Activated CD4-positive, alpha-beta T cell treated with anti-CD3 and anti-CD28 coated beads, Interleukin-2, amount 50 U/mL, for 48 hours (primary cell): ENCODE results near the gene DNAL4.

ENCODE experiments used
- DNase-seq, 2 experiments: peaks; one replicate each; pipeline ENCODE4 v3.0.0-alpha.2; 2020

The DNAL4 gene

DNA sequence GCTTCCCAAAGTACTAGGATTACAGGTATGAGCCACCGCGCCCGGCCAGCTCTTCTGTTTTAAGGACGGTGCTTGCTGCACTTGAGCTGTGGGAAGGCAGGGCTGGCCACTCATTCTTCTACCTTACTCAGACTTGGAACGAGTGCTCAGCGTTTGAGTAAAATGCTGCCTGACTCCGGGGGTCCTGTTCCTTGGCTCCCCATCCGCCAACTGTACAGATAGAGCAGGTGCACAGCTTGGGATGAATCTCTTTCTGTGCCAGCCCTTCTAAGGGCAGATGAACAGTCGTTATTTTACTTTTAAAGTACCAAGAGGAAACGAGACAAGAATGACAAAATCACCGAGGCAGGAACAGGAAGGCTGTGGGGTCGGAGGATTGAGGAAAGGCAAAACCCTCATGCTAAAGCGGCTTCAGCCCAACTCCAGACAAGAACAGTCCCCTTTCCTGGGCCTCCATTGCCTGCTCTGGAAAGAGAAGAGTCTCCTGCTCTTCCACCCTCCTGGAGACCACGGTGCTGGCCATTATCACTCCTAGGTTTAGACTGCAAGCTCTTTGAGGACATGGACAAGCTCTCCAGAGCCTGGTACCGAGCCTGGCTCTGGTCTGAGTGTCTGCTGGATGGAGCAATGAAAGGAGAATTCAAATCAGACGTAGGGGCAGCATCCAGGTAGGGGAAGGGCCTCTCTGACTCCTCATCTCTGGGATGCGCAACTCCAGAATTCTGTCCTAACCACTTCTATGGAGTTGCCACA lies 37.1 kb downstream of the DNAL4 start:
- DNase-seq = peak; percentile 43 to 57

DNA sequence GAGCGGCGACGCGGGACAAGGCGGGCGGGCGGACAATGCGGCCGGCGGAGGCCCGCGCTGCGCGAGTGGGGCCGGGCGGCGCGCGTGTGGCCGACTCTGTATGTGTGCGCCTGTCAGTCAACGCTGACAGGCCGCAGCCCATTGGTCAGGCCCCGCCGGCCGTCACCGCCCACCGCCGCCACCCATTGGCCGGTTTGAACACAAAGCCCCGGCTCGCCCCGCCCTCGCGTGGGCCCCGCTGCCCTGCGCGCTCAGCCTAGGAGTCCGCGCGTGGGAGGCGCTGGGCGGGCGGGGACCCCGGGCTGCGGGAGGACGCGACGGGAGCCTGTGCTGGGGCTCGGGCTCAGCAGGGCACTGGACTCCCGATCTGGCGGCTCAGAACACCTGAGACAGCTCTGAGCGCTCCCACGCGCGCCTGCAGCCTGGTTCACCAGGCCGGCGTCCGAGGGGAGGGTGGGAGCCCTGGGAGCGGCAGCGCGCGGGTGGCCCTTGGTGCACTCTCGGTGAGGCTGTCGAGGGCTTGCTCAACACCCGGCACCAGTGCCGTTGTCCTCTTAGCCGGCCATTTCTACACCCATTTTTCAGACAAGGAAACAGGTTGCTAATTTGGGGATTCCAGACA lies 37.9 kb downstream of the DNAL4 start, which contains the start of gene SUN2:
Gene SUN2 (minus strand): TSS at position 88 of the 622 bp plus-strand sequence. CDS start 3,370 bp downstream, outside the sequence.
- DNase-seq = peak; percentile 94 to 95

DNA sequence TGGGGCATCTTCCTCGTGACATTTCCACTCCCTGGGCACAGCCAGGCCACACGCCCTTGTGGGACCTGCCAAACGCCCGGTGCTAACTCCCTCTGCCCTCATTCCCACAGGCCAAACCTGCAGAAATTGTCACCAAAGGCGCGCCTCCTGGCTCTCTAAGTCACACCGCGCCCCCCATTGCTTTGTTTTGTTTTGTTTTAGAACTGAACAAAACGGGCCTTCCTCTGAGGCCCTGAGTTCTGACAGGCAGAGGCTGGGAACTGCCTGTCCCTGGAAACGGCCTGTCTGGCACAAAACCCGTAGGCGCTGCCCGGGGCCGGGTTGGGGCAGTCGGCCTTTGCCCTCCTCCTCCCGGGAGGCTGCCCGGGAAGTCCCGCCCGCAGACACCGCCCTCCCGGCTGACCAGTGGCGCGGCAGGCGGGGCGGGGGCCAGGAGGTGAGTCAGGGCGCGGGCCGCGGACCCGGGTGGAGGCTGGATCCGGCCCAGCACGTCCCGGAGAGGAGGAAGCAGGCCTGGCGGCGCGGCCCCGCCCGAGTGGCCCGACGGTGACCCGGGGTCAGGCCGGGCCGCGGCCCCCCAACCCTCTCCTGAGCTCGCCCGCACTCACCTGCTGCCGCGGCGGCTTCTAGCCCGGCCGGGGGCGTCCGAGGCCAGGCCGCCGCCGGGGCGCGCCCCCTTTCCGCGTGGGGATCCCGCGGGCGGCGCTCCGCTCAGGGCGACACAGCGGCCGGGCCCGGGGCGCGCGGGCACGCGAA lies 38.6 kb downstream of the DNAL4 start:
- peak; percentile 64 to 69 for DNase-seq

DNA sequence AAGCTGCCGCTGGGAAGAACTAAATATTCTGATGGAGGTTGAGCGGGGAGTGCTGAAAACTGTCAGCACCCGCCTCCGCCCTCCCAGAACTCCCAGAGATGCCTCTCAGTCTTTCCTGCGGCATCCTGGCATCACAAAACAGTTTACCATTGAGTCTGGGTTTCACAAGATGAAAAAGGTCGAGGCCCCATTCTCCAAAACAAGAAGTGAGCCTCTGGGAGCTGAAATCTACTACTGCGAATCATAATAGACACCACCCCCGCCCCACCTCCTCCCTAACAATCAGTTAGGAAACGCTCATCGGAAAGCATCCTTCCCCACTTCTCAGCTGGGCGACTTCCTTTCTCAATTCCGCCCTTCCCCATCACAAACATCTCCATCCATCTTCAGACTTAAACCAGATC lies 39.2 kb downstream of the DNAL4 start:
- peak; percentile 57 to 67 for DNase-seq

DNA sequence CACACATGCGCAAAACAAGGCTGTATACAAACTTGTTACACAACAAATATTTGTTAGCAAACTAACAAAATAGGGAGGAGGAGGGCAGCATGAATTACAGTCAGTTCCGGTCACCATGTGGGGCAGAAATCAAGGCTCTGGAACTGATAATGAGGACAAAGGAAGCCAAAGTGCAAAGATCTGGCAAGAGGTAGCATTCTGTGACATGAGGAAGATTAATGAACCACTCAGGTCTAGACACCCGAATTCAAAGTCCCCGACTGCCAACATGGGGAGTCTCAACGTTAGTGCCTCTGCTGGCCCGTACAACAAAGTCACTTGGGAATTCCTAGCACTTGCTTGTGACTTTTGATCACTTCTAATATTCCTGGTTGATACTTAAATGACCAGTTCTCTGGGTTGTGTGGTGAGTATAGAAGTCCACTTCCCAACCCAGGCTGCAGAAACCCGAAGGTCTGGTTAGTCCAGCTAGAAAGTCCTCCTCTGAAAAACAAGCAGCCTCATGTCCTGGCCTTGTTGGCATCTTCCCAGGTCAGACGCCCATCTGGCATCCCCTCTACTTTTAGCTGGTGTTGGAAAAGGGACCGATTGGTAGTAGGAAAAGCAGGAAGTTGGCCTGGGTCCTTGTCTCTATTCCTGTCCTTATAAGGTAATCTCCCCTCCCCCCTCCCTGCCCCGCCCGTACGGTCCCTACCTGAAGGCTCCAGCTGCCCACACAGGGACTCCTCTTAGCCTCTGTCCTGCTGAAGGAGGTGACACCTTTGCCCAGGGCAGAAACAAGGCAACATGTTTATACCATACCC lies 39.8 kb downstream of the DNAL4 start:
- DNase-seq = peak in 1 of 2 experiments; percentile 59

DNA sequence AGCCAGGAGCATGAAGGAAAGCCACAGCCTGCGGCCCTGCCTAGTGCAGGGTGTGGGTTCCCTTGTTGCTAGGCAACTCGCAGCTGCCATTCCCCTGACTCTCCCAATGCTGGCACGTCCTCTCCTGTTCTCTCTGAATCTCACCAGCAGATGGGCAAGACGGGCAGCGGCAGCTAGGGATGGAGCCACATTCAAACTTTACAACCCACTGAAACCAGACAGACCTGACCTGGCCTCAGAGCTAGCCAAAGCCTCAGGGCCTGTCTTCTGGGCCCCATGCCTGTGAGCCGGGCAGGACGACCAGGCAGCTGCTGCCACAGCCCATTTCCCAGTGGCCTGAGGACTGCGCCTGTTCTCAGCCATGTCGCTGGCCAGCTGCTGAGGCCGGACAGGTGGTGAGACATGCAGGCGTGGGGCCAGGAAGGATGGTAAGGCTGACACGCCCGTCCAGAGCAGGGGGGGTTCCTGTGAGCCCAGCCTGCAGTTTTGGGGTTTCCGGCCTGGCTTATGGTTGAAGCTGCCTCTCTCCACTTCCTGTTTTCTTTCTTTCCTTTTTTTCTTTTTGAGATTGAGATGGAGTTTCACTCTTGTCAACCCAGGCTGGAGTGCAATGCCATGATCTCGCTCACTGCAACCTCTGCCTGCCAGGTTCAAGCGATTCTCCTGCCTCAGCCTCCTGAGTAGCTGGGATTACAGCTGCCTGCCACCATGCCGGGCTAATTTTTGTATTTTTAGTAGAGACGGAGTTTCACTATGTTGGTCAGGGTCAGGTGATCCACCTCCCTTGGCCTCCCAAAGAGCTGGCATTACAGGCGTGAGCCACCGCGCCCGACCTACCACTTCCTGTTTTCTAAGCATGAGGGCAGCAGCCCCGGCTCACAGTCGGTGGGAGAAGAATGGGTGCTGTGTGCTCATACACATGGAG lies 42.3 kb downstream of the DNAL4 start:
- DNase-seq = peak; percentile 72 to 79

DNA sequence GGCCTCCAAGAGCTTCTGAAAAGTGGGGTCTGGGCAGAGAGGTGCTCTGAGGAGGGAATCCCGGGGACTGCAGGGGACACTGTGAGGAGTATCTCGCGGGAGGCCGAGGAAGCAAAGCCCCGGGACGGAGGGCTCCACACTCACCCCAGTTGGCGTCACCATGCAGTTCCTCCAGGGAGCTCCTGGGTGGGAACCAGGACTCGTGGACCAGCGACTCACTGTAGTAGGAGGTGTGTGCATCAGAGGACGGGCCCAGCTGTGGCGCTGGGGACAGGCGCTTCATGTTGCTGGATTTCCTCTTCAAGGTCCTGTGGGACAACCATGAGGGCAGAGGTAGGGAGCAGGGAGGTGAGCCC lies 42.9 kb downstream of the DNAL4 start:
- no peak for DNase-seq

DNA sequence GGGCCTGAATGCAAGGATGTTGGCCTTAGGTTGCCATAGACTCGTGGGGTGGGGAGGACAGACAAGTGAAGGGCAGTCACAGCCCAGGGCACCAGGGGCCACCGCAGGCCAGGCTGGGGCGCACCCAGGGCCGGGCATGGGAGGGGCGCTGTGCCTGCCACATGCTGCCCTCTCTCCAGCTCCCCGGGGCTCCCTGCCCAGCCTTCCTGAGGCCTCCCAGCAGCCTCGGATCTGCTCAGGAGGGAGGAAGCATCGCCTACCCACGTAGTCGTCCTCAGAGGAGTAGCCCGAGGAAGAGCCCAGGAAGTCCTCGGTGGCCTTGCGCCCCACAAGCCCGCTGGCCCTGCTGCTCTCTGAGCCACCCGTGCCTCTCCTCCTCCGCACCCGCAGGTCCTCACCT lies 43.3 kb downstream of the DNAL4 start:
- DNase-seq = no peak

DNA sequence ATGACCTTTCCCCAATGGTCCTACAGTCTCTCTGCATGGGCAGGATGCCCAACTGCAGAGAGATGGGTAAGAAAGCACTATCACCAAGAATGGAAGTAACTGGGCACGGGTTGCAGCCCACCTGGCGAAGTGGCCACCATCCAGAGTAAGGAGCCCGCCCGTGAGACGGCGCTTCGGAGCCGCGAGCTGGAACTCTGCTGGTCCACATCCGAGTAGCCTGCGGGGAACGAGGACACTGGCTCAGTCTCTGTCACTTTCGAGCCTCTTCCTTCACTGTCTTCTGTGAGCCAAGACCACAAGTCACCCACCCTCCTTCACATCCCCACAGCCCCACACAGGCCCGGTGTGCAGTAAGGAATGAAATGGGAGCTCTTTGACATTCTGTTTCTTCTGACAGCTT lies 43.8 kb downstream of the DNAL4 start:
- no peak for DNase-seq

DNA sequence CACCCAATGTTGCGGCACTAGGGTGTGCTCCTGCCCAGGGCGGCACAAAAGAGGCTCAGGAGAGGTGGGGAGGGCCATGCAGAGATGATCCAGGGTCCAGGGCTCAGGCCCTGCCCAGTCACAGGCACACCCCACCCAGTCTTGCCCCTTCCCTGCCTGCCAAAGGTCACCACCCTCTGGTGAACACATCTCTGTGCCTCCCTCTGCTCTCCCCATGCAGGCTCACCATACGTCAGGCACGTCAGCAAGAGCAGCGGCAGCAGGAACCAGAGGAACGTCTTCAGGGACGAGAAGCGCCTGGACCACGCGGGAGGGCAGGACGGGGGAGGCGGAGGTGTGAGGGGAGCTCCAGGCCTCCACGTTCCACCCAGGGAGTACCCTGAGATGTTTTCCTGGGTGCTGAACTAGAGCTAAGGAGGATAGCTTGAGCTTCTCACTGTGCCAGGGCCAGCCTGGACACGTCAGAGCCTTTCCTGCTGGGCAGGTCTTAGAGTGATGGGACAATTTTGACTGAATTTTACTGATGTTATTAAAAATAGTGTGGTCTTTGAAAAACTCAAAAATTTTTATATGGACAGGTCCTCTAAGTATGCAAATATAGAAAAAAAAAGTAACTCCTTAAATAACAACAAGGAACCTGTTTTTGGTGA lies 45.3 kb downstream of the DNAL4 start:
- DNase-seq = no peak

DNA sequence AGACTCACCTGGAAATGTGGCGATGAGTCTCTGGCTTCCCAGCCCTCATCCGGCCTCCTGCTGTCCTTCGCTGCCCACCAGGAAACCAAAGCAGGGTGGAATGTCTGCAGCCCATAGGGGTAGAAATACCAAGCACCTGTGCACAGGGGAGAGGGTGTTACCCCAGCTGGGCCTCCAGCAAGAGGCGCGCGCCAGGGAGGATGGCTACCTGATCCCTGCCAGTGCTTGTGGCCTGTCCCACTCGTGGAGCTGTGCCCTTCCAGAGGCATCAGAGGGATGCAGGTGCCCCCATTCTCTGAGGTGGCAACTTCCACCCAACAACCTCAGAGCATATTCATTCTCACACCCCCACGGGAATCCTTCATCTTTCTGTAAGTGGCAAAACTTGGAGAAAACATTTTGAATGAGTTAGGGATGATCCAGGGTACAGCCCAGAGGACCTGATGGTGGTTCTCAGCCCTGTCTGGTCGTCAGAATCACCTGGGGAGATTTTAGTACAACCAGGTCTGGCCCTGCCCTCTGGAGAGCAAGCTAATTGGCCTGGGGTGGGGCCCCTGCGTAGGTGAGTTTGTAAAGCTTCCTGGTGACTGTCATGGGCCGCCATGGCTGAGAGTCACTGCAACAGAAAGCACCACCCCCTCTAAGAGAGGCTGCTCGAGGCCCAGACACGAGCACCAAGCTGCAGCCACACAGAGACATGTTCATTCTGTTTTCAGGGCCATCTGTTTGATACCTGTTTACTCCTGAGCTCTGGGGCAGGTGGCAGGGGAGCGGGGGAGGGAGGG lies 48.1 kb downstream of the DNAL4 start:
- DNase-seq = no peak

DNA sequence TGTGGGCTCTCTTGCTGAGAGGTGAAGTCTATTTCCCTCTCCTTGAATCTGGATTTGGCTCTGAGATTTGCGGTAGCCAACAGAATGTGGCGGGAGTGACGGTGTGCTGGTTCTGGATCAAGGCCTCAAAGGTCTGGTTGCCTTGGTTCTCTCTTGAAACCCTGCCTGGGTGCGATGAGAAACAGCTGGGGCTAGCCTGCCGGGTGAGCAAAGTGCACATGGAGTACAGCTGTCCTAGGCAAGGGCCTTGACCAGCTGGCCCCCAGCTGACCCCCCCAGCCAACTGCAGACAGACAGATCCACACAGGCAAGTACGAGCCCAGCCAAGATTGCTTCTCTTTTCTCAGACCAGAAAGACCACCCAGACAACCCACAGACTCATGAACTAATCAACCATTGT lies 49.0 kb downstream of the DNAL4 start:
- no peak for DNase-seq

DNA sequence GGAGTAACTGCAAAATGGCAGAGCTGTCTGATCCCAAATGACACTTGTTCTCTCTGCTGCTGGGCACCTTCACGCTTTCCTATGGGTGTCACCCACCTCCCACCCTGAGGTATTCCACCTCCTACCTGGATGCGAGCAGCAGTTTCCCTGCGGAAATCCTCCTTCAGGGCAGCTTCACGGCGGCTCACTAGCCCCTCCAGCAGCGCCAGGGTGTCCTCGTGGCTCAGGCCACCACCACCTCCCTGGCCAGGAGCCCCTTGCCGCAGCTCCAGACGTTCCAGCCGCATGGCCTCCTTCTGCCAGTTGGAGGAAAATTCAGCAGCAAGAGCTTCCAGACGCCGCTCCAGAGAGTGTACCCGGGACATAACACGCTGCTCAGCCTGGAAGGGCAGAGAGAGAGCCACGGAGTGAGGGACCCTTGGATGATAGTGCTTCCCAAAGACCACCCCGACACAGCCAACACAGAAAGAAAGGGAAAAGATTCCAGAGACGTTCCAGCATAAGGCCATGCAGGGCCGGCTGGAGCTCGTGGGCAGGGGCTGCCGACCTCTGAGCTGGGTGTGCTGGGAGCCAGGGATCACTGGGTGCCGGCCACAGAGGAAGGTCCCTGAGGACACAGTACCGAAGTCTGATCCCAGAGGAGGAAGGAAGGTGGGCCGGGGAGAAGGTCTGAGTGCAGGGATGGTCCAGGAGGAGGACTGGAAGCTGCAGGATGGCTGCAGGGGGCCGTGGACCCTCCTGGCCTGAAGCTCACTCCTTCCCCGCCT lies 51.6 kb downstream of the DNAL4 start:
- DNase-seq = no peak

DNA sequence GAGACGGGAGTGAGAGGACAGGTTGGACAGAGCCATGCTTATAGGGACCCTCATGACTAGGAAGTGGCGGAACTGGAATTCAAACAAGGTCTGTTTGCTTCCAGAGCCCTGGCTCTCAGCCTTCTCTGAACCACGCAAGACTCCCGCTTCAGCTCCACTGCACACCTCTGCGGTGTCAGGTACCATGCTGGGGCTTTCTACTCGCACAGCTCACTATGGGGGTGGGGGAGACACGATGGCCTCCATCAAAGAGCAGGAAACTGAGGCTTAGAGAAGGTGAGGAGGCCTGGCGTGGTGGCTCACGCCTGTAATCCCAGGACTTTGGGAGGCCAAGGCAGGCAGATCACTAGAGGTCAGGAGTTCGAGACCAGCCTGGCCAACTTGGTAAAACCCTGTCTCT lies 52.4 kb downstream of the DNAL4 start:
- DNase-seq = no peak

DNA sequence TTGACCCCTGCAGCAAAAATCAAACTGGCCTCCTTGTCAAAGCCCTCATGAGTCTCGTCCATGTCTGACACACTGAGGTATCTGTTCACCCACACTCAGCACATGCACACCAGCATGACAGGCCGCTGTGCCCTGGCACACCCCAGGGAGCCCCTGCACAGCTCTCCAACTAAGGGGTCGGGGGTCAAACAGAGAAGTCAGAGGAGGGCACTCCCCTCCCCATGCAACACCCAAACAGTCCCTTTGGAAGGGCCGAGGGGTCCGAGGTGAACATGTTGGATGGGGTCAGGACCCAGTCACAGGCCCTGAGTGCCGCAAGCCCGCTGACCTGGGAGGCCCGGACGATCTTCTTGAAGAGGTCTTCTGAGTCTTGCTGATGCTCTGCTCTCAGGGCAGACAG lies 52.8 kb downstream of the DNAL4 start:
- no peak for DNase-seq

DNA sequence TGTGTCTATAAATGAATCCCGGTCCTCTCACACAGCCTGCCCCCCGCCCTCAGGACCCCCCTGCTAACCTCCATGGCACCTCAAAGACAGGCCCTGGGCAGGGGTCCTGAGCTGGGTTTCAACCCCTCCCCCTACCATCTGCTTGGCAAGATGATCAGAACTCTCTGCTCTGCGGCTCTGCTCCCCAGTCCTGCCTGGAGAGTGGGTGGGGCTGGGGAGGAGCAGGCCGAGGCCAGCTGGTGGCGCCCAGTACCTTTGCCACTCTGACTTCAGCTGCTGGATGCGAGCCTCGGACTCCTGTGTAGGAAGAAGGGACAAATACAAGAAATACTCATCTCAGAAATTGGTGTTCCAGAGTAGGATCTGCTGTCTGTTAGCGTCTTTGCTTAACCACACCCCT lies 53.2 kb downstream of the DNAL4 start:
- DNase-seq = no peak

DNA sequence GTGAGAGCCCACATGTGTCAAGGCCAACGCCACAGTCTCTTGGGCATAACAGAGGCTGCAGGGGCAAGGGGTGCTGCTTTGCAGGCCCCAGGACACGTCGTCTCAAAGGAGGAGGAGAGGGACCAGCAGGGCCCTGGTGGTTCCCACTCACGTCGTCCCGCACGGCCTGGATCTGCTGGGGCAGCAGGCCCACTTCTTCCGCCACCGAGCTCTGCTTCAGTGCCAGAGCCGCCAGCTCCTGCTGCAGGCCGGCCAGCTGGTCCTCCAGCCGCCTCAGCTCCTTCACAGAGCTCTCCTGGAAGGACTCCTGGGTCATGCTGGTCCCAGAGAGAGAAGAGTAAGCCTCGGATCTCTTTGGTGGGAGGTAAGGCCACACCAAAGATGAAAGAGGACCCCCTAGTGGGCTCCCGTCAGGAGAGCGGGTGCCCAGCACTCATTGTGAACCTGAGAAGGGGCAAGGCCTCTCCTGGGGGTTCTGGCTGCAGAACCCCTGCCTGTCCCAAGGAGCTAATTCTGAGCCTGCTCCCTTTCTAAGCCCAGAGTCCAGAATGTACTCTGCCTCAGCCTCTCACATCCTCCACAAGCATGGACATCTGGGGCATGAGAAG lies 53.7 kb downstream of the DNAL4 start:
- DNase-seq = no peak

DNA sequence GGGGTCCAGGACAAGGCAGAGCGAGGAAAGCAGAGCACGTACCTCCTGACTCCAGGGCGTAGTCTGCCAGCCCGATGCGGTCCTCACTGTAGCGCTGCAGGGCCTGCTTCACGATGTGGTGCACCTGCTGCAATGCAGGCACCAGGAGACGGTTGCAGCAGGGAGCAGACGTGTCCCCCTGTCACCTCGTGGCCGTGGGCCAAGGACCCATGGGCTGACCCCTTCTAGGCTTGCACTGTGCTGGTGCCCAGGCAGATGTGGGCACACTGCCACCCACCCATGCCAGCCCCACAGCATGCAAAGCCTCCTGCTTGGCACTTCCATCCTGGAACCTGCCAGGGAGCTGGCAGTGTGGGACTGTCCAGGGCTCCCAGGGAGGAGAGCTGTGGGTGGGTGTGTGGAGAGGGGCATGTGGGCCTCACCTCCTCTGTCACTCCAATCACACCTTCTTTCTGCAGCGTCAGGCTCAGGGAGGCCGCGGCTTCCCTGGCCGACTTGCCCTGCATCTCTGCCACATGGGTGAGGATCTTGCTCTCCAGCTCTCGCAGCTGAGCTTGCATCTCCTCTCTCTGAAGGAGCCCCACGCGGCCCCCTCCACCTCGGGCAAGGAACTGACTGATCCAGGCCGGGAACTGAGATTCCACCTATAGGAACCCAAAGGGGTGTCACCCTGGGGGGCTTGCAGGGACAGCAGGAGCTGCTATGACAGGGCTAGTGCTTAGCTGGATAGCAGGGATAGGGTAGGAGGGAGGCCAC lies 54.5 kb downstream of the DNAL4 start:
- DNase-seq = no peak
